Dermis lymphatic vessel endothelial cell (primary cell): ENCODE data around the gene TRIM2. TPM values are rescaled to one million over a fixed set of nuclear protein-coding genes. Genes with fewer than 3 reads are reported as not detected.

Source experiments
- total RNA-seq: library from RNA; depleted of rRNA; stranded (reverse); fragments of >200 nt; gene quantifications from 2 replicates; pipeline ENCODE4 v1.2.1, GENCODE V29; 2014

The TRIM2 gene
- total RNA-seq = 11.9 and 12.0 TPM in 2 replicates

GRCh38 chr4:153204247-153204671, at the start of gene TRIM2:
TSS of gene TRIM2 (plus strand) at chr4:153204443. CDS start at chr4:153204531, 88 bp downstream.

GRCh38 chr4:153344131-153345011, 140.1 kb downstream of the TRIM2 start, which contains the start of gene MND1:
TSS of gene MND1 (plus strand) at chr4:153344688. CDS start at chr4:153344738, 50 bp downstream.

Other genes with a start within 250 kb of the TRIM2 start
- gene MND1, start 140.2 kb downstream of the TRIM2 start, total RNA-seq = 0.87 and 2.1 TPM in 2 replicates